ENCODE results near the gene RBKS.
A peak's percentile ranks its signal among the peaks of the same experiment; 100 is the strongest.

The RBKS gene

GRCh38 chr2:27829791-27830190, 60.4 kb downstream of the RBKS start:
- ChIA-PET CTCF (interaction anchor here (0.6 kb wide), 3 partner anchors 18 to 93 kb away, joined by 3 to 5 read pairs (median 3); no protein-coding TSS in a partner anchor), POLR2A (no interaction called here)

GRCh38 chr2:27828305-27828704, 61.9 kb downstream of the RBKS start:
- no peak overlapping the region for H3K4me3 ChIP-seq (ENCODE audit: low read depth, low read length)
- H3K27ac ChIP-seq (ENCODE audit: extremely low read depth, low read depth, low read length), result no peak overlapping the region
- H3K9me3 ChIP-seq (ENCODE audit: control insufficient read depth, insufficient read depth, low read depth, low read length), result no peaks in the 10 kb centered on the region
- TF ChIP-seq ZSCAN16 (tag by site-specific recombination; IDR thresholded peaks at IDR 0.05), result no peak
- peak; percentile 65 for TF ChIP-seq OSR2 (tag by site-specific recombination; IDR thresholded peaks at IDR 0.05)
- no peak for TF ChIP-seq ZNF610 (tag by site-specific recombination; IDR thresholded peaks at IDR 0.05; ENCODE audit: borderline replicate concordance)
- peak; percentile 76 for TF ChIP-seq BCL6B (tag by site-specific recombination; IDR thresholded peaks at IDR 0.05)
- TF ChIP-seq ZNF768 (tag by site-specific recombination; IDR thresholded peaks at IDR 0.05), result no peak
- ChIA-PET POLR2A (no interaction called here), CTCF (no interaction called here)
- no peaks in the 10 kb centered on the region for H3K36me3 ChIP-seq (ENCODE audit: control insufficient read depth in 2 of 2, insufficient read depth in 1 of 2, low read length in 2 of 2)
- H3K4me1 ChIP-seq (ENCODE audit: control insufficient read depth, insufficient read depth, low read length), result peaks cover 5% of the 10 kb centered on the region; the same call in 1 of the 2 replicates

More at GRCh38 chr2:27829791-27830190, 60.4 kb downstream of the RBKS start:
- H3K36me3 ChIP-seq (ENCODE audit: control insufficient read depth in 2 of 2, insufficient read depth in 1 of 2, low read length in 2 of 2), result no peaks in the 10 kb centered on the region
- peaks cover 5% of the 10 kb centered on the region; the same call in 1 of the 2 replicates for H3K4me1 ChIP-seq (ENCODE audit: control insufficient read depth, insufficient read depth, low read length)
- no peaks in the 10 kb centered on the region for H3K9me3 ChIP-seq (ENCODE audit: control insufficient read depth, insufficient read depth, low read depth, low read length)
- TF ChIP-seq ZNF239 (tag by site-specific recombination; IDR thresholded peaks at IDR 0.05), result no peak
- no peak for TF ChIP-seq MYNN (tag by site-specific recombination; IDR thresholded peaks at IDR 0.05; ENCODE audit: borderline replicate concordance)
- TF ChIP-seq ZNF132 (tag by site-specific recombination; IDR thresholded peaks at IDR 0.05; ENCODE audit: borderline replicate concordance), result no peak
- no peak for TF ChIP-seq ZNF580 (tag by site-specific recombination; IDR thresholded peaks at IDR 0.05)
- no peak for TF ChIP-seq ZFP3 (tag by site-specific recombination; IDR thresholded peaks at IDR 0.05; ENCODE audit: low read depth)
- no peak for TF ChIP-seq ATF2 (tag by site-specific recombination; IDR thresholded peaks at IDR 0.05; ENCODE audit: low read depth)
- no peak for TF ChIP-seq ZBTB48 (tag by site-specific recombination; IDR thresholded peaks at IDR 0.05)
- TF ChIP-seq ZNF707 (tag by site-specific recombination; IDR thresholded peaks at IDR 0.05), result no peak
- no peak for TF ChIP-seq ZNF10 (tag by site-specific recombination; IDR thresholded peaks at IDR 0.05)
- no peak for TF ChIP-seq TRIM28 (IDR thresholded peaks at IDR 0.05; ENCODE audit: borderline replicate concordance, low read length)
- no peak for TF ChIP-seq ZNF24 (tag by site-specific recombination; IDR thresholded peaks at IDR 0.05)
- TF ChIP-seq BCL11B (tag by site-specific recombination; IDR thresholded peaks at IDR 0.05; ENCODE audit: low read depth), result no peak
- no peak overlapping the region for H3K4me3 ChIP-seq (ENCODE audit: low read depth, low read length)
- H3K27ac ChIP-seq (ENCODE audit: extremely low read depth, low read depth, low read length), result no peak overlapping the region

- Histone ChIP-seq H3K4me3 (ENCODE audit: low read depth, low read length) (no peak overlapping the region), H3K9me3 (ENCODE audit: control insufficient read depth, insufficient read depth, low read depth, low read length) (no peaks in the 10 kb centered on the region), H3K27ac (ENCODE audit: extremely low read depth, low read depth, low read length) (no peak overlapping the region), H3K36me3 (ENCODE audit: control insufficient read depth in 2 of 2, insufficient read depth in 1 of 2, low read length in 2 of 2) (no peaks in the 10 kb centered on the region), H3K4me1 (ENCODE audit: control insufficient read depth, insufficient read depth, low read length) (peaks cover 5% of the 10 kb centered on the region; the same call in 1 of the 2 replicates)
- CTCF ChIA-PET, result no interaction called here
- TF ChIP-seq ZNF239 (tag by site-specific recombination; IDR thresholded peaks at IDR 0.05) (no peak), ZBTB6 (tag by site-specific recombination; IDR thresholded peaks at IDR 0.05) (no peak), ELK4 (IDR thresholded peaks at IDR 0.05; ENCODE audit: borderline replicate concordance, low read depth, low read length) (no peak), ZNF146 (tag by site-specific recombination; IDR thresholded peaks at IDR 0.05) (peak; percentile 87), ZSCAN30 (tag by site-specific recombination; IDR thresholded peaks at IDR 0.05) (no peak)
- POLR2A ChIA-PET, result no interaction called here
These were observed 65.8 kb downstream of the RBKS start for GRCh38 chr2:27824401-27824800.

Measured in HEK293 (cell line).